GM19193 (cell line): ENCODE data around the gene NFATC2IP.

Source experiments
- POLR2A ChIP-seq: IDR thresholded peaks from 4 replicates; pipeline ENCODE4 v1.6.1; 2011; ENCODE audit not compliant: insufficient read depth, insufficient read length; ENCODE audit errors: extremely low read depth

Gene NFATC2IP

DNA sequence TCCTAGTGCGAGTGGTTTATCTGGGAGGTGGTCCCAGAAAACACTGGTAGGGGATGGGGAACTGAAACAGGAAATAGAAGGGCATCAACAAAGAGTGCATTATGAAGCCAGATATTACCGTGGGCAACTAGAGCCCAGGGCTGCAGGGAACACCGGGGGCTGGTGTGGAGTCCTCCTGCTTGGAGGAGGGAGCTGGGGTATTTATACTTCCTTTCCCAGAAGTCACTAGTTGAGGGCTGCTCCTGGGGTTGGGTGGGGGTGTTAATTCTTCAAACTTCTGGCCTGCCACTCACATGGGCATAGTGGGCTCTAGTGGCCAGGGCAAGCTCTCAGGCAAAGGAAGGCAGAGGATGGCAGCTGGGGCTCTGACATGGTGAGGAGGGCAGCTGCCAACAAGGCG is 48.8 kb downstream of the NFATC2IP start:
- no peak for TF ChIP-seq POLR2A

DNA sequence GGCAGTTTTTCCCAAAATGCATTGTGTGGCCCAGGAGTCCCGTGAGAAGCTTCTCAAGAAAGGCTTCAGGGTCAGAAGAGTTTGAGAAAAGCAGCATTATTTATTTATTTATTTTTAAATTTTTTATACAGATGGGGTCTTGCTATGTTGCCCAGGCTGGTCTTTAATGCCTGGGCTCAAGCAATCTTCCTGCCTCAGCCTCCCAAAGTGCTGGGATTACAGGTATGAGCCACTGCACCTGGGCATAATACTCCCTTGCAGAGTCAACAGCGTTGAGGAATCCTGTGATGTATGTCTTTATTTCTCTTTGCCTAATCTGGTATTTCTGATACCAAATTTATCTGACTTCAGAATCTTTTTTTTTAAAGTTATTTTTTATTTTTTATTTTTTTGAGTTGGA is 49.3 kb downstream of the NFATC2IP start:
- TF ChIP-seq POLR2A: no peak

DNA sequence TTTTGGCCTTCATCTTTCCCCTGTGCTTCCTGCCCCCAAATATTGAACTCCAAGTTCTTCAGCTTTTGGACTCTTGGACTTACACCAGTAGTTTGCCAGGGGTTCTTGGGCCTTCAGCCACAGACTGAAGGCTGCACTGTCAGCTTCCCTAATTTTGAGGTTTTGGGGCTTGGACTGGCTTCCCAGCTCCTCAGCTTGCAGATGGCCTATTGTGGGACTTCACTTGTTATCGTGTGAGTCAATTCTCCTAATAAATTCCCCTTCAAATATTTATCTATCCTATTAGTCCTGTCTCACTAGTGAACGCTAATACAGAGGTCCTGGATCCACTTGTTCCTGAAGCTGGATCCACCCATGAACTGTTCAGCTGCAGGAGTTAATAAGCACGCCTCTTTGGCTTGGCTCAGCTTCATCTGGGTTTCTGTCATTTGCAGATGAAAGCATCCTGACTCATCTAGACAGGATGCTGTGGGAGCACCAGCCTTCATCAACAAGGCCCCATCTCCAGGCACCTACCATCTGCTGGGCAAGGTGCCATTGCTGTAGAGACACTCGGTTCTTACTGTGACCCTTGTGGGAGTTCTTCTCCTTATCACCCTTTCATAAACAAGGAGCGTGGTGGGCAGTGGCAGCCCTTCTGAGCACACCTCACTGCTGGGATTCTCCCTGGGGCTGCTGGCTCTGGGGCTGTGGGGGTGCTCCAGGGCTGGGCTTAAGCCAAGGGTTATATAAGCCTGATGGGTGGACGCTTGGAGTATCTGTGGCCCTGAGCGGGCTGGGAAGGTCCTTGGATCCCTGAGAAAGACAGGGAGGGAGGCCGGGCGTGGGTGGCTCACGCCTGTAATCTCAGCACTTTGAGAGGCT is 57.2 kb downstream of the NFATC2IP start:
- no peak for TF ChIP-seq POLR2A

DNA sequence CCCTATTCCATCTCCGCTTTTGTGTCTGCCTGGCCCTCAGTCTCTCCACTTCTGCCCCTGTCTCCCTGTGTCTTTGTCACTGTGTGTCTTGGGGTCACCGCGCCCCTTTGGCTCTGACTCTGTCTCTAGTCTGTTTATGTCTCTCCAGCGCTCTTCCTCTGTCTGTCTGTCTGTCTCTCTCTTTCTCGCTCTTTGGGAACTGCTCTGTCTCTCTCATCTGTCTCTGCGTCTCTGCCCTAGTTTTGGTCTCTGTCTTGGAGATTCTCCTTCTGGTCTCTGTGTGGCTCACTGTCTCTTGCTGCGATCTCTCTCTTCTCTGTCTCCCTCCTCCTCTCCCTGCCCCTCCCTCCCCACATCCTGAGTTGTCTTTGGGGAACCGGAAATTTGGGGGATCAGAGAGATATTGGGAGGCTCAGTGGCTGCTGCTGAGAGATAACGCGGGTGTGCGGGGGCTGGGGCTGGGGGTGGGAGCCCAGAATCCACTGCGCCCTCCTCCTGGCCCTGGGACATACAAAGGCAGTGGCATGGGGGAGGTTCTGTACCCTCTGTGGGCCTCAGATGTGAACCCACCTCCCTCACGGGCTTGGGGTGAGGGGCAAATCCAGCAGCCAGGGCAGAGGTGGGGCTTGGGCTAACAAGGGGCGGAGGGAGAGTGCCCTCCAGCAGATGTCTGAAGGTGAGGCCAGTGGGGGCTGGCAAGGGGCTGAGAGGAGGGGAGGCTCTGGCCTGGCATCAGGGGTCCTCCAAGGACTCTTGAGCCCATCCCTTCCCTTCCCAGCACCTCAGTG is 58.5 kb downstream of the NFATC2IP start:
- TF ChIP-seq POLR2A: no peak

DNA sequence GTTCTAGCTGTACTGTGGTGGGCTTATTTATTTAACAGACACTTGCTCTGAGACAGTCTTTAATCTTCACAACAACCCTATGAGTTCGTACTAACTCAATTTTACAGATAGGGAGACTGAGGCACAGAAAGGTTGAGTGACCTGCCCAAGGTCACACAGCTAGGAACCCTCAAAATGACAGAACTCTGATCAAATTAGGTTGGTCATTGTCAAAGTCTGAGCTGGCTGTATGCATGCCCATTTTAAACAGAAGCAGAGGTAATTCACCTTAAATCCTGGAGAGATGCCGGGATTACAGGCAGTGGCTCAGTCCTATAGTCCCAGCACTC is 59.1 kb downstream of the NFATC2IP start:
- TF ChIP-seq POLR2A: no peak

DNA sequence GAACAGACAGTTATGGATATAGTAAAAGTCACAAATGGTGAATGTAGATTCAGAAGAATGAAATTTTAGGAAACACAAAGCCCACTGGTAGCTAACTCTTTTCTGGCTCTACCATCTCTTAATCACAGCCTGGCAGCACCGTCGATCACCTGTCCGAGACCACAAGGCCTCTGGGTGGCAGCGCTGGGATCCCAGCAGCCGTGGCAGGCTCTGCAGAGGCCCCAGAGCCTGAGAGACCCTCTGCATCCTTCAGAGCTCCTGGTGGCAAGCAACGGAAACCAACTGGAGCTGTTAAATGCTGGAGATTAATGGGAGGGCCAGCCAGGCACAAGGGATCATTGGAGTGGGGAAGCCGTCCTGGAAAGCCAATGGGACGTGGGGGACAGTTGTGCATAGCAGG is 60.4 kb downstream of the NFATC2IP start:
- no peak for TF ChIP-seq POLR2A

DNA sequence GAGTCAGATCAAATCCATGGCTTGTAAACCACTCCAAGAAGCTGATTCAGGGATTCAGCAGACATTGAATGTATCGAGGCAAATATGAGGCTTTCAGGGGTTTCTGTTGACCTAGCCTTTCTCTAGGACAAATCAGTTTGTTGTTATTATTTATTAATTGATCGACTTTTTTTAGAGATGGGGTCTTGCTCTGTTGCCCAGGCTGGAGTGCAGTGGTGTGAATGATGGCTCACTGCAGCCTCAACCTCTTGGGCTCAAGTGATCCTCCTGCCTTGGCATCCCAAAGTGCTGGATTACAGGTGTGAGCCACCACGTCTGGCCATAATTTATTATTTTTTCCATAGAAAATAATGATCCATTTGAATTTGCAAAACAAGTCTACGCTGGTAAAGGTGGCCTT is 61.1 kb downstream of the NFATC2IP start:
- TF ChIP-seq POLR2A: no peak

DNA sequence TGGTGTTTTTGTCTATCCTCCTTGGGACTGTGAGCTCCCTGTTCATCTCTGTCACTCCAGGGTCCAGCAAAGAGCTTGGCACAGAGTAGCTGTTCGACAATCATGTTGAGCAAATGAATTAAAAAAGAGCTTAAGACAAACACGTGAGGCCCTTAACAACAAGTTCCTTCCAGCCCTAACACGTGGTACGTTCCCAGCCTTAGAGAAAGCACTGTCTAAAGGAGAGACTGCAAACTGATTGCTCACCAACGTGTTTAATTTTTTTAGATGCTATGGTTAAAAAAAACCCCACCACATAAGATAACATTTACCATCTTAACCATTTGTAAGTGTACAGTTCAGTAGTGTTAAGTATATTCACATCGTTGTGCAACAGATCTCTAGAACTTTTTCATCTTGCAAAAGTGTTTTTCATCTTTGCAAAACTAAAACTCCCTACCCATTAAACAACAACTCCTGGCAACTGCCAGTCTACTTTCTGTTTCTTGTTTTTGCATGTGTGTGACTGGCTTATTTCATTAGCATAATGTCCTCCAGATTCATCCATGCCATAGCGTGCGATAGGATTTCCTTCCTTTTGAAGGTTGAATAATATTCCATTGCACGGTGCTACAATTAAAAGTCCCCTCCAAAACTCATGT is 62.3 kb downstream of the NFATC2IP start:
- no peak for TF ChIP-seq POLR2A

DNA sequence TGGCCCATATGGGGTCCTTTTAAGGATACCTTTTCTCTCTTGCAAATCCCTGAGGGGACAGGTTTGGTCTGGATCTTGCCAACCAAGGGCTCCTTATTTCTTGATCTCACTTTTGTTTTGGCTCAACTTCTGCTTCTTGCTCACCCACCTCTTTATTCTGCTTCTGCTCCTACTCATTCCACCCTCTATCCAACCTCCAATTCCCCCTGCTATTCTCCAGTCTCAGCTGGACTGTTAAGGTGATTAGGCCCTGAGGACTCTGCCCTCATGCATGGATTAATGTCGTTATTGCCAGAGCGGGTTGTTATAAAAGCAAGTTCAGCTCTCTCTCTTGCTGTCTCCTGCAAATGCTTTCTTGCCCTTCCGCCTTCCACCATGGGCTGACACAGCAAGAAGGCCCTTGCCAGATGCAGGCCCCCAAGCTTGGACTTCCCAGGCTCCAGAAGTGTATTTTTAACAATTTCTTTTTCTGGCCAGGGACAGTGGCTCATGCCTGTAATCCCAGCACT is 63.9 kb downstream of the NFATC2IP start:
- no peak for TF ChIP-seq POLR2A
